NB4 (cell line): ENCODE results near the gene HOXC5.

Source experiments
- DNase-seq: peaks from one replicate; pipeline ENCODE4 v3.0.0; 2010; ENCODE audit warnings: low read depth
- H3K4me3 ChIP-seq: one replicate; pipeline ENCODE4 v1.5.1; 2011; ENCODE audit warnings: mild to moderate bottlenecking, low read depth, low read length, moderate library complexity
- MYC ChIP-seq: IDR thresholded peaks from 2 replicates; pipeline ENCODE4 v1.6.1; 2011; ENCODE audit warnings: low read depth, low read length
- POLR2A ChIP-seq: IDR thresholded peaks from 2 replicates; pipeline ENCODE4 v1.6.1; 2011; ENCODE audit warnings: mild to moderate bottlenecking; ENCODE audit not compliant: insufficient read length; ENCODE audit errors: extremely low read depth
- TF ChIP-seq, protein P1 (sequence below): IDR thresholded peaks from one replicate; pipeline ENCODE4 v1.5.1; 2012; ENCODE audit warnings: low read depth, low read length
- TF ChIP-seq, protein P2 (sequence below): IDR thresholded peaks from 2 replicates; pipeline ENCODE4 v1.6.1; 2011; ENCODE audit warnings: low read depth, low read length

HOXC5 gene

DNA sequence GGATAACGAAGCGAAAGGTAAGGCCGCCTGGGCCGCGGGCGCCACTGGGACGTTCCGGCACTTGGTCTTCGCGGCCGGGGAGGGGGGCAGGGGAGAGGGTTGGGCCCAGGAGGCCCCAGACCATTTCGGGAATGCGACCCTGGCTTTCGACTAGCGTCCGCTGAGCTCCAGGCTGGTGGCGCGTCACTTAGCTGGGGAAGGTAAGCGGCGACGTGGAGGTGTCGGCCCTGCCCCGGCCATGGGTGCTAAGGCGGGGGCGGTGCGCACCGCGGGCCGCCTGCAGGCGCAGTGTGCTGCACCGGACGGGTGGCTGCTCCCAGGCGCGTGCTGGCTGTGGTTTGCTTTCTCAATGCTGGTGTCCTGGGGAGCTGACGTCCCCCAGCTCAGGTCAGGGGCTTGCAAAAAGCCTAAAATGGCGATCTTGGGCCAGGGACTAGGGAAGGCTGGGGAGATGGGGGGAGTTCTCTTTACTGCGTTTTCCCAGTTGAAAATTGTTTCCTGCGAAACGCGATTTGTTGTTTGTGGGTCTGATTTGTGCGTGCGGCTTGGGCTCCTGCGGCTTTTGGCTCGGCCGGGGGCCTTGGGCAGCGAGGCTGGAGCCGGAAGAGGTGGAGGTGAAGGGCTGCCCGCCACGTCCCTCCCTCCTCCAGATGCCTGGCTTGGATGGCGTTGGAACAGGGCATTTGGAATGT lies 46.7 kb upstream of the HOXC5 start:
- peak; percentile 28 for TF ChIP-seq POLR2A
- TF ChIP-seq MYC: peak; percentile 87
- TF ChIP-seq, protein P1, sequence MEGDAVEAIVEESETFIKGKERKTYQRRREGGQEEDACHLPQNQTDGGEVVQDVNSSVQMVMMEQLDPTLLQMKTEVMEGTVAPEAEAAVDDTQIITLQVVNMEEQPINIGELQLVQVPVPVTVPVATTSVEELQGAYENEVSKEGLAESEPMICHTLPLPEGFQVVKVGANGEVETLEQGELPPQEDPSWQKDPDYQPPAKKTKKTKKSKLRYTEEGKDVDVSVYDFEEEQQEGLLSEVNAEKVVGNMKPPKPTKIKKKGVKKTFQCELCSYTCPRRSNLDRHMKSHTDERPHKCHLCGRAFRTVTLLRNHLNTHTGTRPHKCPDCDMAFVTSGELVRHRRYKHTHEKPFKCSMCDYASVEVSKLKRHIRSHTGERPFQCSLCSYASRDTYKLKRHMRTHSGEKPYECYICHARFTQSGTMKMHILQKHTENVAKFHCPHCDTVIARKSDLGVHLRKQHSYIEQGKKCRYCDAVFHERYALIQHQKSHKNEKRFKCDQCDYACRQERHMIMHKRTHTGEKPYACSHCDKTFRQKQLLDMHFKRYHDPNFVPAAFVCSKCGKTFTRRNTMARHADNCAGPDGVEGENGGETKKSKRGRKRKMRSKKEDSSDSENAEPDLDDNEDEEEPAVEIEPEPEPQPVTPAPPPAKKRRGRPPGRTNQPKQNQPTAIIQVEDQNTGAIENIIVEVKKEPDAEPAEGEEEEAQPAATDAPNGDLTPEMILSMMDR: no peak
- TF ChIP-seq, protein P2, sequence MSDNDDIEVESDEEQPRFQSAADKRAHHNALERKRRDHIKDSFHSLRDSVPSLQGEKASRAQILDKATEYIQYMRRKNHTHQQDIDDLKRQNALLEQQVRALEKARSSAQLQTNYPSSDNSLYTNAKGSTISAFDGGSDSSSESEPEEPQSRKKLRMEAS: peak; percentile 88
- peak overlapping the region; percentile 75 for H3K4me3 ChIP-seq
- DNase-seq: peak; percentile 94

DNA sequence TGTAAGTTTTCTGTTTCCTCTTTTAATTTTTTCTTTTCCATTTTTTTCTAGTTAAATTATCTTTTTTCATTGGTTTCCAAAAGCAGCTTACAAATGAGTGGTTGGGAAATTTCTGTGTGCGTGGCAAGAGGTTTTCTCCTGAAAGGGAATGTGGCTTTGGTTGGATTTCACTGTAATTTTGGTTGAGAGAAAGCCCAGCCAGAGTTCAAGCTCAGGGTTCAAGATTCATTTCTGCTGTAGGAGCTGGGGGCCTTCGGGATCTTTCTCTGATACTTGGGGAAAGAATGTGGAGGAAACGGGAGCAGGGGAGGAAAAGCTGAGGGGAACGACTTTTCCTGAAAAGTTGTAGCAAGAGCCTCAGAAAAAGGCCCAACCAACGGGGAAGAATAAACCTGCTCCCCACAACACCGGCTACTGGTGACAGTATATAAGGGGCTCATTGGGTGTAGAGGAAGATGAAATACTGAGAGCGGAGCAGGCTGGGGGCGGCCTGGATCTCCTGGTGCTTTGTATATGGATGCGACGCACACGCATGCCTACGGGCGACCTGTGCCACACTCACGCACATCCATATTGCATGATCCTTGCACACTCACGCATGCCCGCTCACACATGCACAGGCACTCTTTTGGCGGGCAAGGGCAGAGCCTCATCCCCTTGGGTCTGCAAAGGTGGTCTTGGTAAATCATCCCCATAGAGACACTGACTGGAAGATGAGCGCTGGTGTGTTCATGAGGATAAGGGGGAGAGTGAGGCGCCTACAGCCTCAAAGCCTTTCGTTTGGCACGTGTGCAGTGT lies 46.0 kb upstream of the HOXC5 start:
- DNase-seq: no peak
- H3K4me3 ChIP-seq: peak overlapping the region; percentile 75
- TF ChIP-seq, protein P1: no peak
- TF ChIP-seq, protein P2: no peak
- TF ChIP-seq MYC (no peak), POLR2A (no peak)

DNA sequence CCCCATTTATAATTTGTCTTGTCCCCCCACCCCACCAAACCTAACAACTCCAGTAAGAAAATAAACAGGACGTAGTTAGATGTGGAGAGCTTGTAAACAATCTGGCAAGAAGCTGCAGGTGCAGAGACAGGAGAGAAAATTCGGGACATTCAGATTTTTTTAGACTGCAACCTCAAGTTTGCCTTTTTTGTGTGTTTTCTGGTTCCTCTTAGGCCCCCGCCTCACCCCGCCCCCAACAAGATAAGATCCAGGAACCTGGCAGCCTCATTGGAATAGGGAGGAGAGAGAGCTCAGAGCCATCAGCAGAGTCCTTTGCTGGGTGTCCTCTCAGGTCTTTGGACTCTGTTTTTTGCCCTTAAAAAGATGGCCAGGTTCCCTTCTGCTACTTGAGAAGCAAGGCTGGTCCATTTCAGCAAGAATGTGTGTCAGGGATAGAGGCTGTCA lies 45.0 kb upstream of the HOXC5 start:
- TF ChIP-seq, protein P1: no peak
- TF ChIP-seq, protein P2: no peak
- TF ChIP-seq POLR2A (no peak), MYC (no peak)
- no peak overlapping the region for H3K4me3 ChIP-seq

DNA sequence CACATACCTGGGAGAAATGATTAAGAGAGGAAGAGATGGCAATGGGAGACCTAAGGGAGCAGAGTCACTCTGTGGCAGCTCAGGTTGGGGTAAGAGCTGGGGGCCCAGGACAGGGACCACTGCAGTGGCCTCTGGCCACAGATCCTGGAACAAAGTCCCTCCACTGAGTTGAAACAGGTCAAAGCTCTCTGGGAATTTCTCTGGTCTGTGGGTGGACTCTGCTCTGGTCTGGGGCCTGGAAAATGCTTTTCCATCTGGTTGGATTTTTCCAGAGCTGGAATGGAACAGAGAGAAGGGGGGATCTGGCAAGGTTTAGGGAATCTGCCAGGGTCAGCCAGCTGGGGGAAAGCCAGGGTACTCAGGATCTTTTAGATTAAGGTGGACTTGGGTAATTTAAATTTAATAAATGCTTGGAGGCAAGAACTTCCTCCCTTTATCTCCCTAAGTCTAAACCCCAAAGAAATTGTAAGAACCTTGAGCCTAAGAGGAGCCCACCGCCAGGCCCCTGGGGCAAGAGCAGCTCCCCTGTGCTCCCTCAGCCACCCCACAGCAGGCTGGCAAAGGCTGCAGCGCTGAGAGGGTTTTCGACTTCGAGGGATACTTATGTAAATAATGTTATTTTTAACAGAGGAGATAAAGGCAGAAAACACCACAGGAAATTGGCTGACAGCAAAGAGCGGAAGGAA lies 44.2 kb upstream of the HOXC5 start:
- TF ChIP-seq, protein P1: no peak
- no peak for TF ChIP-seq POLR2A
- TF ChIP-seq, protein P2: no peak
- no peak for TF ChIP-seq MYC
- no peak for DNase-seq
- H3K4me3 ChIP-seq: peak overlapping the region; percentile 32

More for the DNA sequence above, 45.0 kb upstream of the HOXC5 start:
- no peak for DNase-seq

DNA sequence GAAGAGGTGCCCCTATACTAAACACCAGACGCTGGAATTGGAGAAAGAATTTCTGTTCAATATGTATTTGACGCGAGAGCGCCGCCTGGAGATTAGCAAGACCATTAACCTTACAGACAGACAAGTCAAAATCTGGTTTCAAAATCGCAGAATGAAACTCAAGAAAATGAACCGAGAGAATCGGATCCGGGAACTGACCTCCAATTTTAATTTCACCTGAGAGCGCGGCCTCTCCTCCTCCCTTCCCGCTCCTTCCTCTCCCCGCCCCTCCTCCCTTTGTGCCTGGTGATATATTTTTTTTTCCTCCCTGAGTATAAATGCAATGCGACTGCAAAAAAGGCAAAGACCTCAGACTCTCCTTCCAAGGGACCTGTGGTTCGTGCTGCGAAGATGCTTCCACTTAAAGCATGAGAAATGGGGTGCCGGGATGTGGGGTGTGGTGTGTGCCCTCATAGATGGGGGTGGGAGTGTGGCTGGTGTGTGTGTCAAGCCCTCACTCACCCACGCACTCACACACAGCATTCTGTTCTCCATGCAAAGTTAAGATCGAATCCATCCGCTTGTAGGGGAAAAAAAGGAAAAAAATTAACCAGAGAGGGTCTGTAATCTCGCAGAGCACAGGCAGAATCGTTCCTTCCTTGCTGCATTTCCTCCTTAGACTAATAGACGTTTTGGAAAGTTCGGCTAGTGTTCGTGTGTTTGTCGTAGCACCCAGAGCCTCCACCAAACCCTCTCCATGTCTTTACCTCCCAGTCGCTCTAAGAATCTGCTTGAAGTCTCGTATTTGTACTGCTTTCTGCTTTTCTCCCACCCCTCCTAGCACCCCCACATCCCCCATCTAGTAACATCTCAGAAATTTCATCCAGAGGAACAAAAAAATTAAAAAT lies 43.4 kb upstream of the HOXC5 start:
- peak; percentile 91 for DNase-seq
- peak overlapping the region; percentile 32 for H3K4me3 ChIP-seq

More for the DNA sequence above, 43.4 kb upstream of the HOXC5 start:
- TF ChIP-seq, protein P1: peak; percentile 83
- TF ChIP-seq POLR2A: no peak
